ENCODE measurements around the gene PTPRN2.
A peak's percentile ranks its signal among the peaks of the same experiment; 100 is the strongest.

Gene PTPRN2

DNA sequence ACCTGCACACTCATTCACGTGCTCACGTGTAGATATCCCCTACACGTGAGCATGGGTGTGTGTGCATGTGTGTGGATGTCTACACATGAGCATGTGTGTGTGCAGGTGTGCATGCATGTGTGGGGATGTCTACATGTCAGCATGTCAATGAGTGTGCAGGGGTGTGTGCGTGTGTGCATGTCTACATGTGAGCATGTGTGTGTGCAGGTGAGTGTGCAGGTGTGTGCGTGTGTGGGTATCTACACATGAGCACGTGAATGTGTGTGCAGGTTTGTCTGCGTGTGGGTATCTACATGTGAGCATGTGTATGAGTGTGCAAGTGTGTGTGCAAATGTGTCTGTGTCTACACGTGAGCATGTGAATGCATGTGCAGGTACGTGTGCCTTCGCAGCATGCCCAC, 274.8 kb downstream of the PTPRN2 start:
- Histone ChIP-seq H3K4me1 (ENCODE audit: control insufficient read depth in 2 of 2, insufficient read depth in 1 of 2, low read depth in 1 of 2, low read length in 2 of 2) (peaks cover 0 to 3% of the 10 kb centered on the region in 2 donors), H3K9ac (ENCODE audit: low read depth, low read length, poor library complexity) (no peak overlapping the region), H2BK5ac (ENCODE audit: low read length) (no peak overlapping the region), H3K36me3 (replicated peaks in 1 of 2; ENCODE audit: control insufficient read depth in 2 of 2, insufficient read depth in 2 of 2, low read length in 2 of 2) (no peaks in the 10 kb centered on the region), H3K27me3 (ENCODE audit: control insufficient read depth in 3 of 3, insufficient read depth in 3 of 3, low read depth in 1 of 3, low read length in 3 of 3) (peaks cover 0 to 2% (median 0%) of the 10 kb centered on the region in 3 experiments), H2AK5ac (ENCODE audit: low read depth, low read length) (no peak overlapping the region), H4K8ac (ENCODE audit: low read depth, low read length) (no peak overlapping the region), H3K14ac (ENCODE audit: low read length) (peak overlapping the region; percentile 14), H3K79me1 (ENCODE audit: low read depth, low read length) (no peaks in the 10 kb centered on the region), H3K27ac (replicated peaks; ENCODE audit: low read length) (no peak overlapping the region), H2BK12ac (ENCODE audit: low read length) (no peak overlapping the region), H3K4me3 (ENCODE audit: low read length in 2 of 2) (peak overlapping the region in 1 of 2 donors; percentile 54), H4K91ac (ENCODE audit: low read depth, low read length, poor library complexity) (no peak overlapping the region), H3K23ac (ENCODE audit: low read depth, low read length, poor library complexity) (no peak overlapping the region), H2AFZ (ENCODE audit: low read length) (no peak overlapping the region), H3K9me3 (replicated peaks in 1 of 2; ENCODE audit: control insufficient read depth in 2 of 2, insufficient read depth in 1 of 2, low read depth in 1 of 2, low read length in 2 of 2) (peaks cover 3 to 36% of the 10 kb centered on the region in 2 donors), H3K4me2 (ENCODE audit: insufficient read depth, low read length, poor library complexity, severe bottlenecking) (no peak overlapping the region), H2BK120ac (ENCODE audit: low read depth, low read length) (no peak overlapping the region), H3K18ac (ENCODE audit: low read length) (no peak overlapping the region), H3K4ac (ENCODE audit: low read length) (no peak overlapping the region), H2BK15ac (ENCODE audit: low read length) (no peak overlapping the region)
- WGBS, 2 donors (ENCODE audit: extremely low coverage in 2 of 2, insufficient read length in 2 of 2, insufficient replicate concordance in 1 of 2): no CpG with 5 or more reads among the region's 10 CpGs
- DNase-seq (ENCODE audit: low spot score): no peak

DNA sequence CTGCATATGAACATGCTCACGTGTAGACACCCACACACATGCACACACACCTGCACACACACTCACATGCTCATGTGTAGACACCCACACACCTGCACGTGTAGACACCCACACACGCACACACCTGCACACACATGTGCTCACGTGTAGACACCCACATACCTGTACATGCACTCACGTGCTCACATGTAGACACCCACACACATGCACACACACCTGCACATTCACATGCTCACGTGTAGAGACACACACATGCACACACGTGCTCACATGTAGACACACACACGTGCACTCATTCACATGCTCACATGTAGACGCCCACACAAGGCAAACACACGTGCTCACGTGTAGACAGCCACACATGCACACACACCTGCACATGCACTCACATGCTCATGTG, 275.8 kb downstream of the PTPRN2 start:
- H2AFZ ChIP-seq (ENCODE audit: low read length): no peak overlapping the region
- H3K79me1 ChIP-seq (ENCODE audit: low read depth, low read length): no peaks in the 10 kb centered on the region
- peaks cover 7 to 38% of the 10 kb centered on the region in 2 donors for H3K9me3 ChIP-seq (replicated peaks in 1 of 2; ENCODE audit: control insufficient read depth in 2 of 2, insufficient read depth in 1 of 2, low read depth in 1 of 2, low read length in 2 of 2)
- H3K4me3 ChIP-seq (ENCODE audit: low read length in 2 of 2): peak overlapping the region in 1 of 2 donors; percentile 25
- H3K14ac ChIP-seq (ENCODE audit: low read length): no peak overlapping the region
- DNase-seq (ENCODE audit: low spot score): no peak
- H3K4me2 ChIP-seq (ENCODE audit: insufficient read depth, low read length, poor library complexity, severe bottlenecking): no peak overlapping the region
- H3K23ac ChIP-seq (ENCODE audit: low read depth, low read length, poor library complexity): peak overlapping the region; percentile 52
- WGBS, 2 donors (ENCODE audit: extremely low coverage in 2 of 2, insufficient read length in 2 of 2, insufficient replicate concordance in 1 of 2): no CpG with 5 or more reads among the region's 11 CpGs
- no peak overlapping the region for H3K18ac ChIP-seq (ENCODE audit: low read length)
- H3K4ac ChIP-seq (ENCODE audit: low read length): no peak overlapping the region
- no peak overlapping the region for H3K27ac ChIP-seq (replicated peaks; ENCODE audit: low read length)
- H2BK12ac ChIP-seq (ENCODE audit: low read length): no peak overlapping the region
- no peak overlapping the region for H4K91ac ChIP-seq (ENCODE audit: low read depth, low read length, poor library complexity)
- H2BK15ac ChIP-seq (ENCODE audit: low read length): no peak overlapping the region
- H4K8ac ChIP-seq (ENCODE audit: low read depth, low read length): peak overlapping the region; percentile 31
- peaks cover 0 to 2% of the 10 kb centered on the region in 2 donors for H3K4me1 ChIP-seq (ENCODE audit: control insufficient read depth in 2 of 2, insufficient read depth in 1 of 2, low read depth in 1 of 2, low read length in 2 of 2)
- H2BK120ac ChIP-seq (ENCODE audit: low read depth, low read length): no peak overlapping the region
- H2BK5ac ChIP-seq (ENCODE audit: low read length): no peak overlapping the region
- no peaks in the 10 kb centered on the region for H3K36me3 ChIP-seq (replicated peaks in 1 of 2; ENCODE audit: control insufficient read depth in 2 of 2, insufficient read depth in 2 of 2, low read length in 2 of 2)
- H3K9ac ChIP-seq (ENCODE audit: low read depth, low read length, poor library complexity): no peak overlapping the region
- H2AK5ac ChIP-seq (ENCODE audit: low read depth, low read length): no peak overlapping the region
- peaks cover 0 to 2% (median 0%) of the 10 kb centered on the region in 3 experiments for H3K27me3 ChIP-seq (ENCODE audit: control insufficient read depth in 3 of 3, insufficient read depth in 3 of 3, low read depth in 1 of 3, low read length in 3 of 3)

- H2BK120ac ChIP-seq (ENCODE audit: low read depth, low read length): no peak overlapping the region
- H3K79me1 ChIP-seq (ENCODE audit: low read depth, low read length): no peaks in the 10 kb centered on the region
- H3K9ac ChIP-seq (ENCODE audit: low read depth, low read length, poor library complexity): no peak overlapping the region
- no peak overlapping the region for H2BK12ac ChIP-seq (ENCODE audit: low read length)
- peak overlapping the region; percentile 47 for H3K14ac ChIP-seq (ENCODE audit: low read length)
- no peak for DNase-seq (ENCODE audit: low spot score)
- H4K8ac ChIP-seq (ENCODE audit: low read depth, low read length): no peak overlapping the region
- peaks cover 0 to 2% of the 10 kb centered on the region in 2 donors for H3K4me1 ChIP-seq (ENCODE audit: control insufficient read depth in 2 of 2, insufficient read depth in 1 of 2, low read depth in 1 of 2, low read length in 2 of 2)
- no peak overlapping the region for H2BK15ac ChIP-seq (ENCODE audit: low read length)
- no peak overlapping the region for H3K4ac ChIP-seq (ENCODE audit: low read length)
- no peak overlapping the region for H4K91ac ChIP-seq (ENCODE audit: low read depth, low read length, poor library complexity)
- no peak overlapping the region for H3K4me3 ChIP-seq (ENCODE audit: low read length in 2 of 2)
- no peak overlapping the region for H3K4me2 ChIP-seq (ENCODE audit: insufficient read depth, low read length, poor library complexity, severe bottlenecking)
- H2BK5ac ChIP-seq (ENCODE audit: low read length): no peak overlapping the region
- no peak overlapping the region for H2AFZ ChIP-seq (ENCODE audit: low read length)
- H3K36me3 ChIP-seq (replicated peaks in 1 of 2; ENCODE audit: control insufficient read depth in 2 of 2, insufficient read depth in 2 of 2, low read length in 2 of 2): no peaks in the 10 kb centered on the region
- H3K18ac ChIP-seq (ENCODE audit: low read length): peak overlapping the region; percentile 73
- H3K23ac ChIP-seq (ENCODE audit: low read depth, low read length, poor library complexity): no peak overlapping the region
- peak overlapping the region; percentile 53 for H2AK5ac ChIP-seq (ENCODE audit: low read depth, low read length)
- H3K27ac ChIP-seq (replicated peaks; ENCODE audit: low read length): no peak overlapping the region
- H3K9me3 ChIP-seq (replicated peaks in 1 of 2; ENCODE audit: control insufficient read depth in 2 of 2, insufficient read depth in 1 of 2, low read depth in 1 of 2, low read length in 2 of 2): peaks cover 7 to 39% of the 10 kb centered on the region in 2 donors
- no CpG with 5 or more reads among the region's 17 CpGs for WGBS, 2 donors (ENCODE audit: extremely low coverage in 2 of 2, insufficient read length in 2 of 2, insufficient replicate concordance in 1 of 2)
- H3K27me3 ChIP-seq (ENCODE audit: control insufficient read depth in 3 of 3, insufficient read depth in 3 of 3, low read depth in 1 of 3, low read length in 3 of 3): peaks cover 0 to 2% (median 0%) of the 10 kb centered on the region in 3 experiments
Measured at GRCh38 chr7:158310924-158311666, 276.5 kb downstream of the PTPRN2 start.

DNA sequence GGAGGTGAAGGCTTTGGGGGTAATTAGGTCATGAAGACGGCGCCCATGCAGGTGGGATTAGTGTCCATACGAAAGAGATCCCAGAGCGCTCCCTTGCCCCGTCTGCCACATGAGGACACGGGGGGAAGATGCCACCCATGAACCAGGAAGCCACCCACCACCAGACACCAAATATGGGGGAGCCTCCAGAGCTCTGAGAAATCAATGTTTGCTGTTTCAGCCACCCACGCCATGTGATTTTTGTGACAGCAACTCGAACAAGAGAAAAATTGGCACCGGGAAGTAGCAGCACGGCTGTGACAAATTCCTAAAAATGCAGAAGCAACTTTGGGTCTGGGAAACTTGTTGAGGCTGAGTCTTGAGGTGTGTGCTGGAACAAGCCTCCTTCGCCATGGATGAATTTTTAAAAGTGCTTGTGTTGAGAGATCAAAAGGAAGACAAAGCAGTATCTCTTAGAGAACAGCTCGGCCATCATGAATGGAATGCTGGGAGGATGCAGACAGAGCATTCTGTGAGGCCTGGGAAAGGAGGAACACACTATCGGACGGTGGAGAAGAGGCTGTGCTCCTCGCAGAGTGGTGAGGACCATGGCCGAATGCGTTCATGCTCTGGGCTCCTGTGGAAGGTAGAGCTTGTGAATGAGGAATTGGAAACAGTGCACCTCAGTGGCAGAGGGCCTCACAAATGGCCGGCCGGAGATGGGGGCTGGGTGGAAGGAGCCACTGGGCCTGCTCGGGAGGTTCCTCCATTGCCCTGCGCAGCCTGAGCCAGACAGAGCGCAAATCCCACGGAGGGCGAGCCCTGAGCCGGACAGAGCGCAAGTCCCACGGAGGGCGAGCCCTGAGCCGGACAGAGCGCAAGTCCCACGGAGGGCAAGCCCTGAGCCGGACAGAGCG, 277.5 kb downstream of the PTPRN2 start:
- no CpG with 5 or more reads among the region's 33 CpGs for WGBS, 2 donors (ENCODE audit: extremely low coverage in 2 of 2, insufficient read length in 2 of 2, insufficient replicate concordance in 1 of 2)
- Histone ChIP-seq H3K14ac (ENCODE audit: low read length) (no peak overlapping the region), H3K23ac (ENCODE audit: low read depth, low read length, poor library complexity) (no peak overlapping the region), H3K27ac (replicated peaks; ENCODE audit: low read length) (no peak overlapping the region), H2BK15ac (ENCODE audit: low read length) (no peak overlapping the region), H3K4me1 (ENCODE audit: control insufficient read depth in 2 of 2, insufficient read depth in 1 of 2, low read depth in 1 of 2, low read length in 2 of 2) (peaks cover 0 to 2% of the 10 kb centered on the region in 2 donors), H3K9me3 (replicated peaks in 1 of 2; ENCODE audit: control insufficient read depth in 2 of 2, insufficient read depth in 1 of 2, low read depth in 1 of 2, low read length in 2 of 2) (peaks cover 7 to 32% of the 10 kb centered on the region in 2 donors), H2AFZ (ENCODE audit: low read length) (no peak overlapping the region), H2AK5ac (ENCODE audit: low read depth, low read length) (no peak overlapping the region), H3K79me1 (ENCODE audit: low read depth, low read length) (no peaks in the 10 kb centered on the region), H2BK120ac (ENCODE audit: low read depth, low read length) (no peak overlapping the region), H3K36me3 (replicated peaks in 1 of 2; ENCODE audit: control insufficient read depth in 2 of 2, insufficient read depth in 2 of 2, low read length in 2 of 2) (no peaks in the 10 kb centered on the region), H3K9ac (ENCODE audit: low read depth, low read length, poor library complexity) (no peak overlapping the region), H2BK12ac (ENCODE audit: low read length) (no peak overlapping the region), H3K4ac (ENCODE audit: low read length) (no peak overlapping the region), H3K4me2 (ENCODE audit: insufficient read depth, low read length, poor library complexity, severe bottlenecking) (no peak overlapping the region), H4K8ac (ENCODE audit: low read depth, low read length) (no peak overlapping the region), H4K91ac (ENCODE audit: low read depth, low read length, poor library complexity) (no peak overlapping the region), H3K4me3 (ENCODE audit: low read length in 2 of 2) (no peak overlapping the region), H3K18ac (ENCODE audit: low read length) (peak overlapping the region; percentile 24), H2BK5ac (ENCODE audit: low read length) (no peak overlapping the region), H3K27me3 (ENCODE audit: control insufficient read depth in 3 of 3, insufficient read depth in 3 of 3, low read depth in 1 of 3, low read length in 3 of 3) (peaks cover 0 to 2% (median 0%) of the 10 kb centered on the region in 3 experiments)
- DNase-seq (ENCODE audit: low spot score): no peak
